Measurements from ENCODE around the gene ACADSB. TPM values are rescaled to one million over a fixed set of nuclear protein-coding genes. Genes with fewer than 3 reads are reported as not detected.

Gene ACADSB
- total and polyA plus RNA-seq, 2 donors (not counting 1 experiment from before 2014, with no cell fraction given) = 6.8 to 27.8 TPM

DNA sequence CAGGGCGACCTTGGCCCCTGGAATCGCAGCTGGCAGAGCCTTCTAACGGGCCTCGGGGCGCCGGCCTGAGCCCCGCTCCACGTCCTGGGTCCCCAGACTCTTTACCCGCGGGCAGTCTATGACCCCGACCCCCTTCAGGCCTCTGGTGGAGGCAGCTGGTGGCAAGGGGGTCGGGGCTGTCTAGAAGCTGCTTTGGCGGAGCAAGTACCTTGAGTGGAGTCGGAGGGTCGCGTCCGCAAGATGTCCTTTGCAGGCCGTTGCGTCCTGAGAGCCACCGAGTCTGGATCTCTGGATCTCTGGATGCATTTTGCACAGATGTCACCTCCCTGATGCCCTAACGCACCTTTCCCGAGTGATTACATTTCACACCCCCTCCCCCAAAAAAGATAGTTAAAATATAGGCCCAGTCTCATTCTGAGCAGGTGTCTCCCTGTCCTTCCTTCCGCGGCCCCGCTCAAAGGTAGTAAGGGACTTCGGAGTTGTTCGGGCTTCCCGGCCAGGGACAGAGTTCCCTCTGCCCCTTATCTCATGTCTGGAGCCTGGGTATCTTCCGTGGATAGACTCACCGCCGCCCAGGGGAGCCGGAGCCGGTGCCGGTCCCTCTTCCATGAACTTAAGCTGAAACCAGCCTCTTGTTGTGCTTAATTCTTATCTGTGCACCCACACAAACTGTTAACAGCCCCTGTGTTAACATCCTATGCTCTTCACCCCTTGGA, 457 bp downstream of the ACADSB start:
- no peaks in the 10 kb centered on the region for H3K9me3 ChIP-seq (ENCODE audit: control extremely low read depth in 1 of 3, control insufficient read depth in 2 of 3, insufficient read depth in 1 of 3, low read length in 2 of 3)
- intact Hi-C loops (cut with micrococcal nuclease) = loop anchor here (2.0 to 5.0 kb wide), 3 partner anchors 1080 to 1908 kb away; partner anchors contain the start of genes ATE1 and EEF1AKMT2
- peaks cover 22 to 25% of the 10 kb centered on the region in 2 donors for H3K4me1 ChIP-seq (ENCODE audit: control insufficient read depth in 2 of 2, insufficient read depth in 2 of 2, low read length in 2 of 2)
- H3K4me3 ChIP-seq (ENCODE audit: control extremely low read depth in 1 of 5, extremely low read depth in 1 of 5, insufficient read depth in 1 of 5, low read depth in 2 of 5, low read length in 4 of 5) = peak overlapping the region; percentile 35 to 100 (median 95)
- peak overlapping the region; percentile 72 to 92 for H3K27ac ChIP-seq (ENCODE audit: low read length in 2 of 2)
- Mint-ChIP-seq H3K27ac (peak overlapping the region; percentile 98), H3K4me3 (peak overlapping the region; percentile 98), H3K4me1 (peaks cover 44% of the 10 kb centered on the region), H3K27me3 (no peaks in the 10 kb centered on the region), H3K9me3 (ENCODE audit: insufficient read depth) (no peaks in the 10 kb centered on the region)
- POLR2A ChIA-PET = interaction anchor here (1.3 to 1.8 kb wide), 2 partner anchors 29 to 55 kb away, joined by 7 to 12 read pairs; partner anchors contain the start of genes C10orf88 and PSTK
- no peak for DNase-seq
- H3K4me2 ChIP-seq (replicated peaks; ENCODE audit: low read depth, low read length, poor library complexity, severe bottlenecking) = peak overlapping the region; percentile 96
- H3K27me3 ChIP-seq (replicated peaks in 1 of 4; ENCODE audit: control extremely low read depth in 1 of 4, control insufficient read depth in 3 of 4, insufficient read depth in 4 of 4, low read length in 3 of 4) = no peaks in the 10 kb centered on the region
- peak overlapping the region; percentile 96 for H2AFZ ChIP-seq (ENCODE audit: insufficient read depth, low read depth, low read length, poor library complexity, severe bottlenecking)
- peaks cover 0 to 2% of the 10 kb centered on the region in 2 experiments for H3K36me3 ChIP-seq (replicated peaks in 1 of 2; ENCODE audit: control extremely low read depth in 1 of 2, control insufficient read depth in 1 of 2, extremely low read depth in 1 of 2, insufficient read depth in 2 of 2, low read length in 1 of 2)
- H3K79me2 ChIP-seq (ENCODE audit: control insufficient read depth, insufficient read depth, low read length) = peaks cover 66% of the 10 kb centered on the region
- H3K9ac ChIP-seq (ENCODE audit: low read length) = peak overlapping the region; percentile 92
- no peak for ATAC-seq (ENCODE audit: low read depth)
- CTCF ChIA-PET = interaction anchor here (1.5 to 3.7 kb wide), 2 partner anchors 29 to 56 kb away, joined by 3 to 26 read pairs; partner anchors contain the start of gene PSTK
- peaks cover 18% of the 10 kb centered on the region for H4K20me1 ChIP-seq (ENCODE audit: control insufficient read depth, insufficient read depth, low read length, poor library complexity, severe bottlenecking)
- no peak for TF ChIP-seq CTCF (IDR thresholded peaks at IDR 0.05)
- no peak for TF ChIP-seq EZH2 (IDR thresholded peaks at IDR 0.05; ENCODE audit: borderline replicate concordance, insufficient read depth, low read depth, low read length, poor library complexity, severe bottlenecking)
- WGBS (ENCODE audit: insufficient coverage) = 1% methylated on average over 34 of the region's 34 CpGs

- ATAC-seq (ENCODE audit: low read depth) (no peak), DNase-seq (no peak)
- no peak overlapping the region for H3K4me2 ChIP-seq (replicated peaks; ENCODE audit: low read depth, low read length, poor library complexity, severe bottlenecking)
- peaks cover 38% of the 10 kb centered on the region for H3K79me2 ChIP-seq (ENCODE audit: control insufficient read depth, insufficient read depth, low read length)
- peaks cover 21 to 22% of the 10 kb centered on the region in 2 donors for H3K4me1 ChIP-seq (ENCODE audit: control insufficient read depth in 2 of 2, insufficient read depth in 2 of 2, low read length in 2 of 2)
- Mint-ChIP-seq H3K4me1 (peaks cover 31% of the 10 kb centered on the region), H3K4me3 (no peak overlapping the region), H3K27me3 (no peaks in the 10 kb centered on the region), H3K27ac (no peak overlapping the region), H3K9me3 (ENCODE audit: insufficient read depth) (no peaks in the 10 kb centered on the region)
- H3K4me3 ChIP-seq (ENCODE audit: control extremely low read depth in 1 of 5, extremely low read depth in 1 of 5, insufficient read depth in 1 of 5, low read depth in 2 of 5, low read length in 4 of 5) = no peak overlapping the region
- CTCF ChIA-PET = interaction anchor here (1.2 kb wide), 1 partner anchor 31 kb away, joined by 3 read pairs; no protein-coding TSS in a partner anchor
- no peak overlapping the region for H2AFZ ChIP-seq (ENCODE audit: insufficient read depth, low read depth, low read length, poor library complexity, severe bottlenecking)
- no peak overlapping the region for H3K27ac ChIP-seq (ENCODE audit: low read length in 2 of 2)
- no peaks in the 10 kb centered on the region for H3K9me3 ChIP-seq (ENCODE audit: control extremely low read depth in 1 of 3, control insufficient read depth in 2 of 3, insufficient read depth in 1 of 3, low read length in 2 of 3)
- no peaks in the 10 kb centered on the region for H3K36me3 ChIP-seq (replicated peaks in 1 of 2; ENCODE audit: control extremely low read depth in 1 of 2, control insufficient read depth in 1 of 2, extremely low read depth in 1 of 2, insufficient read depth in 2 of 2, low read length in 1 of 2)
- H3K9ac ChIP-seq (ENCODE audit: low read length) = no peak overlapping the region
- POLR2A ChIA-PET = no interaction called here
- H4K20me1 ChIP-seq (ENCODE audit: control insufficient read depth, insufficient read depth, low read length, poor library complexity, severe bottlenecking) = no peaks in the 10 kb centered on the region
- no peaks in the 10 kb centered on the region for H3K27me3 ChIP-seq (replicated peaks in 1 of 4; ENCODE audit: control extremely low read depth in 1 of 4, control insufficient read depth in 3 of 4, insufficient read depth in 4 of 4, low read length in 3 of 4)
- intact Hi-C loops (cut with micrococcal nuclease) = no loop called here
- TF ChIP-seq EZH2 (IDR thresholded peaks at IDR 0.05; ENCODE audit: borderline replicate concordance, insufficient read depth, low read depth, low read length, poor library complexity, severe bottlenecking) = no peak
- TF ChIP-seq CTCF (IDR thresholded peaks at IDR 0.05) = no peak
- WGBS (ENCODE audit: insufficient coverage) = 100% methylated on average over 2 of the region's 3 CpGs
These were observed 3.2 kb downstream of the ACADSB start for GRCh38 chr10:123011987-123012386.

Data from B cell (primary cell).